ENCODE data around the gene ITGB6. TPM values are rescaled to one million over a fixed set of nuclear protein-coding genes. Genes with fewer than 3 reads are reported as not detected.
A peak's percentile ranks its signal among the peaks of the same experiment; 100 is the strongest.

ITGB6 gene
- total and polyA plus RNA-seq, 2 donors (not counting 1 experiment from before 2014, with no cell fraction given) = 0.01 TPM; not detected in 1

- no peak for TF ChIP-seq EZH2 (IDR thresholded peaks at IDR 0.05; ENCODE audit: low read length, missing control alignments)
- TF ChIP-seq CTCF (conservative IDR thresholded peaks at IDR 0.05 in 1 of 2, IDR thresholded peaks at IDR 0.05 in 1 of 2; ENCODE audit: low read depth in 1 of 2, low read length in 2 of 2) = no peak
- Histone ChIP-seq H3K4me2 (ENCODE audit: extremely low read depth, insufficient read depth, low read length) (peak overlapping the region; percentile 8), H3K27ac (ENCODE audit: insufficient read depth, low read length) (no peak overlapping the region), H3K4me1 (ENCODE audit: control insufficient read depth, extremely low read depth, insufficient read depth, low read length) (peaks cover 3% of the 10 kb centered on the region), H4K20me1 (ENCODE audit: control insufficient read depth, extremely low read depth, insufficient read depth, low read length) (no peaks in the 10 kb centered on the region), H3K79me2 (ENCODE audit: control insufficient read depth, insufficient read depth, low read length) (no peaks in the 10 kb centered on the region), H3K4me3 (replicated peaks in 1 of 4; ENCODE audit: control extremely low read depth in 1 of 4, insufficient read depth in 1 of 4, low read depth in 3 of 4, low read length in 4 of 4) (no peak overlapping the region), H3K9ac (ENCODE audit: insufficient read depth, low read length) (no peak overlapping the region), H2AFZ (ENCODE audit: low read length) (no peak overlapping the region), H3K9me3 (ENCODE audit: control insufficient read depth, insufficient read depth, low read depth, low read length) (no peaks in the 10 kb centered on the region), H3K27me3 (ENCODE audit: control insufficient read depth, insufficient read depth, low read length) (no peaks in the 10 kb centered on the region), H3K36me3 (ENCODE audit: control insufficient read depth, insufficient read depth, low read length) (no peaks in the 10 kb centered on the region)
- DNase-seq (ENCODE audit: low read depth in 2 of 2) = peak in 1 of 2 donors; percentile 40
Measured at GRCh38 chr2:160139991-160140390, 60.1 kb downstream of the ITGB6 start.

- no peak overlapping the region for H3K27ac ChIP-seq (ENCODE audit: insufficient read depth, low read length)
- peaks cover 3% of the 10 kb centered on the region for H3K4me1 ChIP-seq (ENCODE audit: control insufficient read depth, extremely low read depth, insufficient read depth, low read length)
- TF ChIP-seq CTCF (conservative IDR thresholded peaks at IDR 0.05 in 1 of 2, IDR thresholded peaks at IDR 0.05 in 1 of 2; ENCODE audit: low read depth in 1 of 2, low read length in 2 of 2) (no peak), EZH2 (IDR thresholded peaks at IDR 0.05; ENCODE audit: low read length, missing control alignments) (no peak)
- no peaks in the 10 kb centered on the region for H3K79me2 ChIP-seq (ENCODE audit: control insufficient read depth, insufficient read depth, low read length)
- H3K9ac ChIP-seq (ENCODE audit: insufficient read depth, low read length) = no peak overlapping the region
- no peaks in the 10 kb centered on the region for H3K9me3 ChIP-seq (ENCODE audit: control insufficient read depth, insufficient read depth, low read depth, low read length)
- no peak overlapping the region for H3K4me3 ChIP-seq (replicated peaks in 1 of 4; ENCODE audit: control extremely low read depth in 1 of 4, insufficient read depth in 1 of 4, low read depth in 3 of 4, low read length in 4 of 4)
- no peaks in the 10 kb centered on the region for H4K20me1 ChIP-seq (ENCODE audit: control insufficient read depth, extremely low read depth, insufficient read depth, low read length)
- no peaks in the 10 kb centered on the region for H3K36me3 ChIP-seq (ENCODE audit: control insufficient read depth, insufficient read depth, low read length)
- no peaks in the 10 kb centered on the region for H3K27me3 ChIP-seq (ENCODE audit: control insufficient read depth, insufficient read depth, low read length)
- no peak overlapping the region for H2AFZ ChIP-seq (ENCODE audit: low read length)
- DNase-seq (ENCODE audit: low read depth in 2 of 2) = no peak
- H3K4me2 ChIP-seq (ENCODE audit: extremely low read depth, insufficient read depth, low read length) = no peak overlapping the region
Measured at GRCh38 chr2:160139350-160139749, 60.7 kb downstream of the ITGB6 start.

GRCh38 chr2:160138406-160138805 is 61.7 kb downstream of the ITGB6 start:
- H3K79me2 ChIP-seq (ENCODE audit: control insufficient read depth, insufficient read depth, low read length) = no peaks in the 10 kb centered on the region
- no peaks in the 10 kb centered on the region for H3K27me3 ChIP-seq (ENCODE audit: control insufficient read depth, insufficient read depth, low read length)
- no peak for DNase-seq (ENCODE audit: low read depth in 2 of 2)
- H3K4me3 ChIP-seq (replicated peaks in 1 of 4; ENCODE audit: control extremely low read depth in 1 of 4, insufficient read depth in 1 of 4, low read depth in 3 of 4, low read length in 4 of 4) = no peak overlapping the region
- H3K36me3 ChIP-seq (ENCODE audit: control insufficient read depth, insufficient read depth, low read length) = no peaks in the 10 kb centered on the region
- no peak overlapping the region for H2AFZ ChIP-seq (ENCODE audit: low read length)
- H3K9ac ChIP-seq (ENCODE audit: insufficient read depth, low read length) = no peak overlapping the region
- H3K9me3 ChIP-seq (ENCODE audit: control insufficient read depth, insufficient read depth, low read depth, low read length) = no peaks in the 10 kb centered on the region
- no peaks in the 10 kb centered on the region for H4K20me1 ChIP-seq (ENCODE audit: control insufficient read depth, extremely low read depth, insufficient read depth, low read length)
- TF ChIP-seq EZH2 (IDR thresholded peaks at IDR 0.05; ENCODE audit: low read length, missing control alignments) (no peak), CTCF (conservative IDR thresholded peaks at IDR 0.05 in 1 of 2, IDR thresholded peaks at IDR 0.05 in 1 of 2; ENCODE audit: low read depth in 1 of 2, low read length in 2 of 2) (no peak)
- H3K4me1 ChIP-seq (ENCODE audit: control insufficient read depth, extremely low read depth, insufficient read depth, low read length) = peaks cover 3% of the 10 kb centered on the region
- H3K4me2 ChIP-seq (ENCODE audit: extremely low read depth, insufficient read depth, low read length) = no peak overlapping the region
- no peak overlapping the region for H3K27ac ChIP-seq (ENCODE audit: insufficient read depth, low read length)
